Measurements from ENCODE around the gene CMPK1. TPM values are rescaled to one million over a fixed set of nuclear protein-coding genes. Genes with fewer than 3 reads are reported as not detected.

CMPK1 gene
- total and polyA plus RNA-seq, 2 donors (not counting 3 experiments of a cell fraction or from before 2014, with no cell fraction given), result 16.4 to 79.6 TPM

- H3K9me3 ChIP-seq (replicated peaks; ENCODE audit: control insufficient read depth, insufficient read depth, low read length), result no peaks in the 10 kb centered on the region
- CTCF ChIA-PET, result interaction anchor here (0.9 to 3.7 kb wide), 11 partner anchors 8 to 302 kb away, joined by 3 to 46 read pairs (median 4); no protein-coding TSS in a partner anchor
- no peaks in the 10 kb centered on the region for H3K36me3 ChIP-seq (ENCODE audit: control insufficient read depth in 2 of 2, extremely low read depth in 1 of 2, insufficient read depth in 2 of 2, low read length in 2 of 2)
- TF ChIP-seq GATA2 (IDR thresholded peaks at IDR 0.05; ENCODE audit: insufficient read depth, insufficient read length, low read depth, low read length) (no peak), EZH2 (IDR thresholded peaks at IDR 0.05; ENCODE audit: borderline replicate concordance, low read depth, low read length, severe bottlenecking) (no peak), MAX (IDR thresholded peaks at IDR 0.05; ENCODE audit: insufficient read depth, insufficient read length) (no peak), JUN (IDR thresholded peaks at IDR 0.05; ENCODE audit: borderline replicate concordance, insufficient read depth, insufficient read length, low read depth) (no peak), POLR2A (IDR thresholded peaks at IDR 0.05; ENCODE audit: low read depth, low read length) (no peak), FOS (IDR thresholded peaks at IDR 0.05; ENCODE audit: borderline replicate concordance, insufficient read depth, low read length) (no peak), CTCF (IDR thresholded peaks at IDR 0.05; ENCODE audit: extremely low read depth in 1 of 2, insufficient read depth in 1 of 2, low read depth in 1 of 2, low read length in 2 of 2) (no peak), MYC (IDR thresholded peaks at IDR 0.05; ENCODE audit: low read depth, low read length) (no peak), POLR2AphosphoS5 (IDR thresholded peaks at IDR 0.05; ENCODE audit: insufficient read depth, low read depth, low read length) (no peak)
- no peak overlapping the region for H3K27ac ChIP-seq (ENCODE audit: insufficient read depth, low read depth, low read length)
- H3K4me2 ChIP-seq (ENCODE audit: insufficient read depth, low read length), result no peak overlapping the region
- intact Hi-C loops (cut with micrococcal nuclease) (loop anchor here (1.0 to 5.0 kb wide), 3 partner anchors 35 to 245 kb away; partner anchors contain the start of gene STIL), dilution Hi-C loops (cut with MboI; ENCODE audit: extremely low pct_ligation_motif_present, low sequenced_read_pairs) (no loop called here)
- POLR2A ChIA-PET, result no interaction called here
- no peak overlapping the region for H3K9ac ChIP-seq (replicated peaks; ENCODE audit: extremely low read depth, insufficient read depth, low read length)
- no TSS peak for BruUV-seq (replicated peaks)
- no peak for DNase-seq (ENCODE audit: low read depth, low spot score)
- no peak for FAIRE-seq
- H3K79me2 ChIP-seq (ENCODE audit: control insufficient read depth, insufficient read depth, low read length), result no peaks in the 10 kb centered on the region
- H4K20me1 ChIP-seq (replicated peaks; ENCODE audit: control insufficient read depth, extremely low read depth, insufficient read depth, low read length), result no peaks in the 10 kb centered on the region
- no peak overlapping the region for H3K4me3 ChIP-seq (replicated peaks in 1 of 3; ENCODE audit: insufficient read depth in 1 of 3, low read depth in 1 of 3, low read length in 3 of 3)
- H3K9me1 ChIP-seq (replicated peaks; ENCODE audit: control insufficient read depth, extremely low read depth, insufficient read depth, low read length), result no peaks in the 10 kb centered on the region
- no peaks in the 10 kb centered on the region for H3K4me1 ChIP-seq (ENCODE audit: control insufficient read depth, extremely low read depth, insufficient read depth, low read length)
- no peak overlapping the region for H2AFZ ChIP-seq (ENCODE audit: low read depth, low read length)
- H3K27me3 ChIP-seq (ENCODE audit: control insufficient read depth in 2 of 2, insufficient read depth in 2 of 2, low read length in 2 of 2), result peaks cover 12 to 14% of the 10 kb centered on the region in 2 experiments
These were observed 90.3 kb downstream of the CMPK1 start for GRCh38 chr1:47423872-47424271.
